Stimulated activated CD4-positive, alpha-beta T cell treated with anti-CD3 and anti-CD28 coated beads, Interleukin-15, amount 100 ng/mL, for 24 hours (primary cell): ENCODE measurements around the gene KCNG3.
"Not testable (repeated sequence)": the region's sequence is repeated elsewhere in the genome, so short reads cannot be mapped to it uniquely, and the experiment has no call there.

ENCODE experiments used
- DNase-seq: peaks from one replicate; pipeline ENCODE4 v3.0.0-alpha.2; 2020

Gene KCNG3

GRCh38 chr2:42425697-42426096, 68.1 kb downstream of the KCNG3 start:
- no peak for DNase-seq

- DNase-seq: no peak
Measured at GRCh38 chr2:42424033-42424432, 69.7 kb downstream of the KCNG3 start.

GRCh38 chr2:42421601-42422239, 72.1 kb downstream of the KCNG3 start:
- DNase-seq: no peak

- DNase-seq: no peak
Measured at GRCh38 chr2:42421157-42421485, 72.7 kb downstream of the KCNG3 start.

- no peak for DNase-seq
Measured at GRCh38 chr2:42414648-42415047, 79.1 kb downstream of the KCNG3 start.

- no peak for DNase-seq
Measured at GRCh38 chr2:42414158-42414557, 79.6 kb downstream of the KCNG3 start.

GRCh38 chr2:42410742-42411514, 82.9 kb downstream of the KCNG3 start:
- DNase-seq: no peak

GRCh38 chr2:42408009-42408408, 85.8 kb downstream of the KCNG3 start:
- no peak for DNase-seq

GRCh38 chr2:42407476-42407875, 86.3 kb downstream of the KCNG3 start:
- no peak for DNase-seq

GRCh38 chr2:42404676-42405075, 89.1 kb downstream of the KCNG3 start:
- DNase-seq: no peak

GRCh38 chr2:42401773-42402172, 92.0 kb downstream of the KCNG3 start:
- DNase-seq: no peak

- DNase-seq: not testable (repeated sequence)
Measured at GRCh38 chr2:42398052-42398451, 95.7 kb downstream of the KCNG3 start.

GRCh38 chr2:42393320-42393719, 100.5 kb downstream of the KCNG3 start:
- DNase-seq: not testable (repeated sequence)

- no peak for DNase-seq
Measured at GRCh38 chr2:42392191-42392590, 101.6 kb downstream of the KCNG3 start.
